HepG2 (cell line): ENCODE data around the gene GDPGP1. TPM values are rescaled to one million over a fixed set of nuclear protein-coding genes. Genes with fewer than 3 reads are reported as not detected.

Experiments
- GMEB1 ChIP-seq: sonication (generic); formaldehyde crosslinking; IDR thresholded peaks from 2 replicates; pipeline ENCODE4 v1.5.1; 2020; ENCODE audit warnings: missing genetic modification reagents, mild to moderate bottlenecking, borderline replicate concordance
- HOXA9 ChIP-seq: sonication (generic); formaldehyde crosslinking; IDR thresholded peaks from 2 replicates; pipeline ENCODE4 v1.8.1; 2022; ENCODE audit warnings: missing genetic modification reagents, mild to moderate bottlenecking, moderate library complexity, borderline replicate concordance
- KMT2B ChIP-seq: IDR thresholded peaks from 2 replicates; pipeline ENCODE4 v1.6.1; 2016; ENCODE audit warnings: missing genetic modification reagents, missing compliant biosample characterization
- NFRKB ChIP-seq: fragments of 450-650 bp; IDR thresholded peaks from 2 replicates; pipeline ENCODE4 v1.6.1; 2017
- PRDM4 ChIP-seq: sonication (generic); formaldehyde crosslinking; IDR thresholded peaks from 2 replicates; pipeline ENCODE4 v1.9.0; 2021; ENCODE audit warnings: missing genetic modification reagents, borderline replicate concordance
- RARA ChIP-seq: IDR thresholded peaks from 2 replicates; pipeline ENCODE4 v1.6.1; 2016; ENCODE audit warnings: missing genetic modification reagents, missing compliant biosample characterization
- REXO4 ChIP-seq: sonication (generic); formaldehyde crosslinking; IDR thresholded peaks from 2 replicates; pipeline ENCODE4 v1.8.0; 2022; ENCODE audit warnings: missing genetic modification reagents, mild to moderate bottlenecking, borderline replicate concordance
- STAT6 ChIP-seq: sonication (generic); formaldehyde crosslinking; IDR thresholded peaks from 2 replicates; pipeline ENCODE4 v1.4.0; 2020; ENCODE audit warnings: missing genetic modification reagents, mild to moderate bottlenecking, borderline replicate concordance
- ZFP82 ChIP-seq: sonication (generic); formaldehyde crosslinking; IDR thresholded peaks from 2 replicates; pipeline ENCODE4 v1.5.1; 2020; ENCODE audit warnings: mild to moderate bottlenecking, missing genetic modification reagents, borderline replicate concordance
- ZNF441 ChIP-seq: sonication (generic); formaldehyde crosslinking; IDR thresholded peaks from 2 replicates; pipeline ENCODE4 v1.7.0; 2021; ENCODE audit warnings: missing genetic modification reagents, borderline replicate concordance
- ZNF780A ChIP-seq: sonication (generic); formaldehyde crosslinking; IDR thresholded peaks from 2 replicates; pipeline ENCODE4 v1.8.0; 2022; ENCODE audit warnings: mild to moderate bottlenecking, missing genetic modification reagents, moderate library complexity
- polyA plus RNA-seq, 8 experiments: library from polyadenylated mRNA; depleted of rRNA in 3 of 8; stranded (reverse) in 7 of 8; unstranded in 1 of 8; fragments of >200 nt; fragmentation: Illumina TruSeq in 4 of 8; extraction: Trizol in 4 of 8; gene quantifications; 2 replicates each; pipeline versions ENCODE4 v1.2.1 to v1.2.3, GENCODE V29; 2011 to 2016; ENCODE audit warnings: low read depth in 4 of 8, missing spikeins in 1 of 8, mixed read lengths in 1 of 8; ENCODE audit not compliant: insufficient read depth in 1 of 8
- total RNA-seq, 5 experiments: library from RNA; depleted of rRNA; stranded (reverse); fragments of >200 nt; fragmentation: Illumina TruSeq; extraction: Trizol; gene quantifications; 2 replicates each; pipeline ENCODE4 v1.2.3, GENCODE V29; 2016; ENCODE audit warnings: low read depth in 1 of 5
- TF ChIP-seq, protein P1 (sequence below): sonication (generic); formaldehyde crosslinking; IDR thresholded peaks from 2 replicates; pipeline ENCODE4 v1.8.0; 2022; ENCODE audit warnings: mild to moderate bottlenecking, missing genetic modification reagents; ENCODE audit not compliant: insufficient replicate concordance
- TF ChIP-seq, protein P2 (sequence below): sonication (generic); formaldehyde crosslinking; IDR thresholded peaks from 2 replicates; pipeline ENCODE4 v1.4.0; 2020; ENCODE audit warnings: missing genetic modification reagents

GDPGP1 gene
- total and polyA plus RNA-seq, 2 of the 13 experiments (the other 11 are each of a cell fraction or from before 2014, with no cell fraction given), result 1.5 to 4.3 TPM

DNA sequence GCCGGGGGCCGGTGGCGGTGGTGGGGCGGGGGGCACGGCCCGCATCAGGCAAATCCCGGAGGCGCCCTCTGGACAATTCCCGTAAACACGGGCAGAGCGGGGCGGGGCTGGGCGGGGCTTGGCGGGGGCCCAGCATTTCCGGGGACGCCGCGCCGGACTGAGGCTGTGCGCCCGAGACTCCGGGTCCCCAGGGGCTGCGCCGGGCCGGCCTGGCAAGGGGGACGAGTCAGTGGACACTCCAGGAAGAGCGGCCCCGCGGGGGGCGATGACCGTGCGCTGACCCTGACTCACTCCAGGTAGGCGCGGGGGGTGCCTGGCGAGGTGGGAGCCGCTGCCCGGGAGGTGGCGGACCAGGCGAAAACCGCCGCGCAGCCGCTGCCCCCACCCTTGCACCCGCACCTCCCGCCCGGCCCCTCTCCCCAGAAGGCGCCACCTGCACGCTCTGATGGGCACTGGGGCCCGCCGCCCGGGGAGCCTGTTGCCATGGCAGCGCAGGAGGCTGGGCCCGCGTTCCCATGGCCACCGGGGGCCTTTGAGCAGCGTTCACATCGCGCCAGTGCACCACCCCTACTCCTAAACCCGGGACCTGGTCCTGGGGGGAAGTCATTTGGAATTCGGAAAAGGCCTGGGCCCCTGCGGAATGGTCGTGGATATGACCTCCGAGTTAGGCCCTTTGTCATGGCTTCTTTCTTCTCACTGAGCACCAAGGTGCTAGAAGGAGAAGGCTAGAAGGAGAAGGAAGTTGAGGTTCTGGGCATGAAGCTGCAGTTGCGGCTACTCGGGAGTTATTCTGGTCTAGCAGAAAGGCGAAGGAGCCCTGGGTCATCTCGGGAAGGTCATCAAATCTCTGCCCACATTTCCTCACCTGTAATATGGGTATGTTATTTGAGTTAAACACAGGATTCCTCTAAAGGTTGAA is 49.0 kb upstream of the GDPGP1 start (continued):
- TF ChIP-seq, protein P1, sequence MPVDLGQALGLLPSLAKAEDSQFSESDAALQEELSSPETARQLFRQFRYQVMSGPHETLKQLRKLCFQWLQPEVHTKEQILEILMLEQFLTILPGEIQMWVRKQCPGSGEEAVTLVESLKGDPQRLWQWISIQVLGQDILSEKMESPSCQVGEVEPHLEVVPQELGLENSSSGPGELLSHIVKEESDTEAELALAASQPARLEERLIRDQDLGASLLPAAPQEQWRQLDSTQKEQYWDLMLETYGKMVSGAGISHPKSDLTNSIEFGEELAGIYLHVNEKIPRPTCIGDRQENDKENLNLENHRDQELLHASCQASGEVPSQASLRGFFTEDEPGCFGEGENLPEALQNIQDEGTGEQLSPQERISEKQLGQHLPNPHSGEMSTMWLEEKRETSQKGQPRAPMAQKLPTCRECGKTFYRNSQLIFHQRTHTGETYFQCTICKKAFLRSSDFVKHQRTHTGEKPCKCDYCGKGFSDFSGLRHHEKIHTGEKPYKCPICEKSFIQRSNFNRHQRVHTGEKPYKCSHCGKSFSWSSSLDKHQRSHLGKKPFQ (CRISPR knock-in tag), result peak; percentile 32
- TF ChIP-seq HOXA9 (CRISPR knock-in tag), result no peak
- TF ChIP-seq REXO4 (CRISPR knock-in tag), result no peak
- no peak for TF ChIP-seq ZFP82 (CRISPR knock-in tag)
- no peak for TF ChIP-seq NFRKB
- 0 out of 2 replicates have a peak, but pooled peaks have one; percentile 34 for TF ChIP-seq GMEB1 (CRISPR knock-in tag)
- TF ChIP-seq PRDM4 (CRISPR knock-in tag), result no peak
- TF ChIP-seq, protein P2, sequence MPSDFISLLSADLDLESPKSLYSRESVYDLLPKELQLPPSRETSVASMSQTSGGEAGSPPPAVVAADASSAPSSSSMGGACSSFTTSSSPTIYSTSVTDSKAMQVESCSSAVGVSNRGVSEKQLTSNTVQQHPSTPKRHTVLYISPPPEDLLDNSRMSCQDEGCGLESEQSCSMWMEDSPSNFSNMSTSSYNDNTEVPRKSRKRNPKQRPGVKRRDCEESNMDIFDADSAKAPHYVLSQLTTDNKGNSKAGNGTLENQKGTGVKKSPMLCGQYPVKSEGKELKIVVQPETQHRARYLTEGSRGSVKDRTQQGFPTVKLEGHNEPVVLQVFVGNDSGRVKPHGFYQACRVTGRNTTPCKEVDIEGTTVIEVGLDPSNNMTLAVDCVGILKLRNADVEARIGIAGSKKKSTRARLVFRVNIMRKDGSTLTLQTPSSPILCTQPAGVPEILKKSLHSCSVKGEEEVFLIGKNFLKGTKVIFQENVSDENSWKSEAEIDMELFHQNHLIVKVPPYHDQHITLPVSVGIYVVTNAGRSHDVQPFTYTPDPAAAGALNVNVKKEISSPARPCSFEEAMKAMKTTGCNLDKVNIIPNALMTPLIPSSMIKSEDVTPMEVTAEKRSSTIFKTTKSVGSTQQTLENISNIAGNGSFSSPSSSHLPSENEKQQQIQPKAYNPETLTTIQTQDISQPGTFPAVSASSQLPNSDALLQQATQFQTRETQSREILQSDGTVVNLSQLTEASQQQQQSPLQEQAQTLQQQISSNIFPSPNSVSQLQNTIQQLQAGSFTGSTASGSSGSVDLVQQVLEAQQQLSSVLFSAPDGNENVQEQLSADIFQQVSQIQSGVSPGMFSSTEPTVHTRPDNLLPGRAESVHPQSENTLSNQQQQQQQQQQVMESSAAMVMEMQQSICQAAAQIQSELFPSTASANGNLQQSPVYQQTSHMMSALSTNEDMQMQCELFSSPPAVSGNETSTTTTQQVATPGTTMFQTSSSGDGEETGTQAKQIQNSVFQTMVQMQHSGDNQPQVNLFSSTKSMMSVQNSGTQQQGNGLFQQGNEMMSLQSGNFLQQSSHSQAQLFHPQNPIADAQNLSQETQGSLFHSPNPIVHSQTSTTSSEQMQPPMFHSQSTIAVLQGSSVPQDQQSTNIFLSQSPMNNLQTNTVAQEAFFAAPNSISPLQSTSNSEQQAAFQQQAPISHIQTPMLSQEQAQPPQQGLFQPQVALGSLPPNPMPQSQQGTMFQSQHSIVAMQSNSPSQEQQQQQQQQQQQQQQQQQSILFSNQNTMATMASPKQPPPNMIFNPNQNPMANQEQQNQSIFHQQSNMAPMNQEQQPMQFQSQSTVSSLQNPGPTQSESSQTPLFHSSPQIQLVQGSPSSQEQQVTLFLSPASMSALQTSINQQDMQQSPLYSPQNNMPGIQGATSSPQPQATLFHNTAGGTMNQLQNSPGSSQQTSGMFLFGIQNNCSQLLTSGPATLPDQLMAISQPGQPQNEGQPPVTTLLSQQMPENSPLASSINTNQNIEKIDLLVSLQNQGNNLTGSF (CRISPR knock-in tag), result no peak
- no peak for TF ChIP-seq STAT6
- peak; percentile 56; the same call in 1 of the 2 replicates for TF ChIP-seq KMT2B
- TF ChIP-seq ZNF441 (CRISPR knock-in tag), result no peak
- TF ChIP-seq RARA, result peak; percentile 71
- TF ChIP-seq ZNF780A (CRISPR knock-in tag), result no peak
